H1 (cell line): ENCODE measurements around the gene CD7.

ENCODE experiments used
- ASH2L ChIP-seq: fragments of 200-600, 300-600 bp; sonication (generic); IDR thresholded peaks from one replicate; pipeline ENCODE4 v1.7.1; 2017; ENCODE audit warnings: low read length
- POLR2A ChIP-seq, 2 experiments: IDR thresholded peaks; 1 replicate in 1 of 2; 2 replicates in 1 of 2; pipeline ENCODE4 v1.6.1; 2011; ENCODE audit warnings: low read depth in 2 of 2, low read length in 2 of 2, mild to moderate bottlenecking in 2 of 2; ENCODE audit errors: control extremely low read depth in 1 of 2
- TF ChIP-seq, protein P1 (sequence below): IDR thresholded peaks from 2 replicates; pipeline ENCODE4 v1.6.1; 2012; ENCODE audit warnings: inconsistent platforms

DNA sequence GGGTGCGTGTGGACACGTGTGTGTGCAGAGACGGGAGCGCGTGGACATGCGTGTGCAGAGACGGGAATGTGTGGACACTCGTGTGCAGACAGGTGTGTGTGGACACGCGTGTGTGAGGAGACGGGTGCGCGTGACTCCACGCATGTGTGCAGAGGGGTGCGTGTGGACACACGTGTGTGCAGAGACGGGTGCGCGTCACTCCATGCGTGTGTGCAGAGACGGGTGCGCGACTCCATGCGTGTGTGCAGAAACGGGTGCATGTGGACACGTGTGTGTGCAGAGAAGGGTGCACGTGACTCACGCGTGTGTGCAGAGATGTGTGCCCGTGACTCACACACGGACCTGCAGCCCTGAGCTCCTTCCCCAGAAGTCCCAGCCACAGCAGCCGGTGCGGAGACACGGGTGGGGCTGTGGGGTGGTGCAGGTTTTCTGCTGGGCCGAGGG is 2.2 kb upstream of the CD7 start:
- TF ChIP-seq, protein P1, sequence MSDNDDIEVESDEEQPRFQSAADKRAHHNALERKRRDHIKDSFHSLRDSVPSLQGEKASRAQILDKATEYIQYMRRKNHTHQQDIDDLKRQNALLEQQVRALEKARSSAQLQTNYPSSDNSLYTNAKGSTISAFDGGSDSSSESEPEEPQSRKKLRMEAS, result no peak
- TF ChIP-seq POLR2A (IDR thresholded peaks at IDR 0.05; ENCODE audit: control extremely low read depth in 1 of 2, low read depth in 2 of 2, low read length in 2 of 2) (no peak), ASH2L (no peak)
